Ishikawa (cell line): ENCODE measurements around the gene VIM.

ENCODE experiments used
- CEBPB ChIP-seq: IDR thresholded peaks from 2 replicates; pipeline ENCODE4 v1.6.1; 2012
- CREB1 ChIP-seq: IDR thresholded peaks from 2 replicates; pipeline ENCODE4 v1.6.1; 2012; ENCODE audit warnings: low read depth
- EGR1 ChIP-seq: IDR thresholded peaks from 2 replicates; pipeline ENCODE4 v1.6.1; 2012
- EP300 ChIP-seq: IDR thresholded peaks from 2 replicates; pipeline ENCODE4 v1.6.1; 2012; ENCODE audit warnings: borderline replicate concordance
- FOXM1 ChIP-seq: IDR thresholded peaks from 2 replicates; pipeline ENCODE4 v1.6.1; 2012; ENCODE audit warnings: low read depth, borderline replicate concordance
- MAX ChIP-seq: IDR thresholded peaks from 2 replicates; pipeline ENCODE4 v1.6.1; 2012
- NFIC ChIP-seq: IDR thresholded peaks from 2 replicates; pipeline ENCODE4 v1.6.1; 2012
- RAD21 ChIP-seq: IDR thresholded peaks from 2 replicates; pipeline ENCODE4 v1.6.1; 2012; ENCODE audit warnings: low read depth
- TAF1 ChIP-seq: IDR thresholded peaks from 2 replicates; pipeline ENCODE4 v1.6.1; 2012; ENCODE audit warnings: low read depth, mild to moderate bottlenecking
- TCF12 ChIP-seq: IDR thresholded peaks from 2 replicates; pipeline ENCODE4 v1.6.1; 2012; ENCODE audit warnings: low read depth
- TEAD4 ChIP-seq: IDR thresholded peaks from 2 replicates; pipeline ENCODE4 v1.6.1; 2012
- YY1 ChIP-seq: IDR thresholded peaks from 2 replicates; pipeline ENCODE4 v1.6.1; 2012; ENCODE audit warnings: low read depth
- ZBTB7A ChIP-seq: IDR thresholded peaks from 2 replicates; pipeline ENCODE4 v1.6.1; 2012; ENCODE audit warnings: low read depth
- TF ChIP-seq, protein P1 (sequence below): IDR thresholded peaks from 2 replicates; pipeline ENCODE4 v1.6.1; 2012
- TF ChIP-seq, protein P2 (sequence below): IDR thresholded peaks from 2 replicates; pipeline ENCODE4 v1.6.1; 2012; ENCODE audit warnings: low read depth, mild to moderate bottlenecking

VIM gene

GRCh38 chr10:17202506-17202905 is 25.5 kb upstream of the VIM start:
- TF ChIP-seq NFIC (no peak), YY1 (no peak), EGR1 (no peak), TCF12 (no peak), FOXM1 (no peak), EP300 (no peak), TEAD4 (no peak), CREB1 (no peak), CEBPB (no peak), ZBTB7A (no peak), MAX (no peak), RAD21 (no peak), TAF1 (no peak)
- TF ChIP-seq, protein P1, sequence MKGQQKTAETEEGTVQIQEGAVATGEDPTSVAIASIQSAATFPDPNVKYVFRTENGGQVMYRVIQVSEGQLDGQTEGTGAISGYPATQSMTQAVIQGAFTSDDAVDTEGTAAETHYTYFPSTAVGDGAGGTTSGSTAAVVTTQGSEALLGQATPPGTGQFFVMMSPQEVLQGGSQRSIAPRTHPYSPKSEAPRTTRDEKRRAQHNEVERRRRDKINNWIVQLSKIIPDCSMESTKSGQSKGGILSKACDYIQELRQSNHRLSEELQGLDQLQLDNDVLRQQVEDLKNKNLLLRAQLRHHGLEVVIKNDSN = no peak
- TF ChIP-seq, protein P2, sequence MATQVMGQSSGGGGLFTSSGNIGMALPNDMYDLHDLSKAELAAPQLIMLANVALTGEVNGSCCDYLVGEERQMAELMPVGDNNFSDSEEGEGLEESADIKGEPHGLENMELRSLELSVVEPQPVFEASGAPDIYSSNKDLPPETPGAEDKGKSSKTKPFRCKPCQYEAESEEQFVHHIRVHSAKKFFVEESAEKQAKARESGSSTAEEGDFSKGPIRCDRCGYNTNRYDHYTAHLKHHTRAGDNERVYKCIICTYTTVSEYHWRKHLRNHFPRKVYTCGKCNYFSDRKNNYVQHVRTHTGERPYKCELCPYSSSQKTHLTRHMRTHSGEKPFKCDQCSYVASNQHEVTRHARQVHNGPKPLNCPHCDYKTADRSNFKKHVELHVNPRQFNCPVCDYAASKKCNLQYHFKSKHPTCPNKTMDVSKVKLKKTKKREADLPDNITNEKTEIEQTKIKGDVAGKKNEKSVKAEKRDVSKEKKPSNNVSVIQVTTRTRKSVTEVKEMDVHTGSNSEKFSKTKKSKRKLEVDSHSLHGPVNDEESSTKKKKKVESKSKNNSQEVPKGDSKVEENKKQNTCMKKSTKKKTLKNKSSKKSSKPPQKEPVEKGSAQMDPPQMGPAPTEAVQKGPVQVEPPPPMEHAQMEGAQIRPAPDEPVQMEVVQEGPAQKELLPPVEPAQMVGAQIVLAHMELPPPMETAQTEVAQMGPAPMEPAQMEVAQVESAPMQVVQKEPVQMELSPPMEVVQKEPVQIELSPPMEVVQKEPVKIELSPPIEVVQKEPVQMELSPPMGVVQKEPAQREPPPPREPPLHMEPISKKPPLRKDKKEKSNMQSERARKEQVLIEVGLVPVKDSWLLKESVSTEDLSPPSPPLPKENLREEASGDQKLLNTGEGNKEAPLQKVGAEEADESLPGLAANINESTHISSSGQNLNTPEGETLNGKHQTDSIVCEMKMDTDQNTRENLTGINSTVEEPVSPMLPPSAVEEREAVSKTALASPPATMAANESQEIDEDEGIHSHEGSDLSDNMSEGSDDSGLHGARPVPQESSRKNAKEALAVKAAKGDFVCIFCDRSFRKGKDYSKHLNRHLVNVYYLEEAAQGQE = no peak

- TF ChIP-seq MAX (no peak), YY1 (no peak), CEBPB (no peak), EP300 (no peak), TCF12 (no peak), FOXM1 (no peak), RAD21 (no peak), CREB1 (no peak), TEAD4 (no peak), EGR1 (no peak), ZBTB7A (no peak), NFIC (no peak)
- TF ChIP-seq, protein P2 = no peak
Measured at GRCh38 chr10:17202999-17203398, 25.0 kb upstream of the VIM start.

DNA sequence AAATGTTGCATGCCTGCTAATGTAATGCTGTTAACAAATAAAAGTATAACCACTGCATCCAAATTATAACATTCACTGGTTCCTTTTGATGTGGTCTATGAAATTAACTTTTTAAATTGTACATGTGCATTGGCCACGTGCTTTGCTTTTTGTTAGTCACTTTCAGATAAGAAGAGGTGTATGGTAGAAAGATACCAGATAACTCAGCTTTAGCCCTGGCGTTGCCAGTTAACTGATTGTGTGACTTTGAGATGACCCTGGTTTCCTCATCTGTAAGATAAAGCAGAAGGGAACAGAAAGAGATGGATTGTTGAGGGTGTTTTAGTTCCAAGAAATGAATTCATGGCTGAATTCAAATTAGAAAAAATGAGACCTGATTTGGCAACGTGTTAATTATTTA is 24.6 kb upstream of the VIM start:
- no peak for TF ChIP-seq FOXM1
- no peak for TF ChIP-seq NFIC
- TF ChIP-seq, protein P2 = no peak
- no peak for TF ChIP-seq MAX
- no peak for TF ChIP-seq EGR1
- no peak for TF ChIP-seq YY1
- TF ChIP-seq EP300 = no peak
- TF ChIP-seq TEAD4 = no peak
- TF ChIP-seq, protein P1 = no peak
- no peak for TF ChIP-seq CEBPB
- no peak for TF ChIP-seq RAD21
- no peak for TF ChIP-seq CREB1
- TF ChIP-seq ZBTB7A = no peak
- no peak for TF ChIP-seq TCF12
- TF ChIP-seq TAF1 = no peak

DNA sequence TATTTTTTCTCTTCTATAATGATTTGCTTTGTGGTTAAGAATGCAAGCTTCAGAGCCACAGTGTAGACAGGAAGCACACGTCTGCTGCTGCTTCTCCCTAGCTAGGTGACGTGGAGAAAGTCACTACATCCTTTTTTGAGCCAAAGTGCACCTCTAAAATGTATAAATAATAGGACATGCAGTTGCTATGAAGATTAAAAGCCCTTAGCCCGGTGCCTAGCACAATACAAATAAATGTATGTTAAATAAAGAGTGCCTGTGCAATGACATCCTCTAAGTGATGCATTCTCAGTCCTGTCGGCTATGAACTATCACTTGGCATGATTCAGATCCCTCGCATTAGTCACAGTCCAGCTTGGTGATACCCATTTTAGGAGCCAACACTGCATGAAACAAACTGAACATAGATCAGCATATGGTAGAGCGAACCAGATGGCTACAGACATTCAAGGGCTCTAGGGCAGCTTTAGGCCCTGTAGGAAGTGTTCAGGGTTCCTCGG is 21.8 kb upstream of the VIM start:
- TF ChIP-seq RAD21 (no peak), MAX (no peak), ZBTB7A (no peak), FOXM1 (no peak), TCF12 (no peak), EGR1 (no peak), EP300 (no peak), CREB1 (no peak), TEAD4 (no peak), TAF1 (no peak), NFIC (no peak), CEBPB (no peak)
- TF ChIP-seq, protein P2 = no peak
- TF ChIP-seq, protein P1 = no peak
